Epithelial cell of proximal tubule (primary cell): ENCODE results near the gene NDST3. TPM values are rescaled to one million over a fixed set of nuclear protein-coding genes. Genes with fewer than 3 reads are reported as not detected.
A peak's percentile ranks its signal among the peaks of the same experiment; 100 is the strongest.

Source experiments
- DNase-seq: peaks from one replicate; pipeline ENCODE4 v3.0.0-alpha.2; 2011; ENCODE audit warnings: low read depth
- H3K4me3 ChIP-seq: 2 replicates; pipeline ENCODE4 v1.5.1; 2011; ENCODE audit warnings: low read depth, mild to moderate bottlenecking, low read length
- total RNA-seq: library from RNA; depleted of rRNA; stranded (reverse); fragments of >200 nt; gene quantifications from 2 replicates; pipeline ENCODE4 v1.2.3, GENCODE V29; 2015
- TF ChIP-seq, protein P1 (sequence below): conservative IDR thresholded peaks from 2 replicates; pipeline ENCODE4 v1.5.1; 2012; ENCODE audit warnings: low read depth, mild to moderate bottlenecking, low read length

NDST3 gene
- total RNA-seq, 1 donor from 2014 or later, result not detected

DNA sequence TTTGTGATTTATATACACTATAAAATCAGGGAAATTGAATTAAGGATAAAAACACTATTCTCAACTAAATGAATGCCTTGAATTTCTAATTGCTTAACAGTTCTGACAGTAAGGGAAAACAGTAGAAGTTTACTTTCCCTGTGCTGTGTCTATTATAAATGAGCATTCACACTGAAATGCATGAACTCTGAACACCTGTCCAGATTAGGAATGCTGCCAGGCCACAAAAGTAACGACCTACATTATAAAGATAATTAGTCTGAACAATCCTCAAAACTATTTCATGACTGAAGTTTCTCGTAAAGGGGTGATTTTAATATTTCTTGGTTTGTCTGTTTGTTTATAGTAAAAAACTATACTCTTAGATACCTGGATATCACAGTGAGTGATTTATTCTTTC lies 2.0 kb downstream of the NDST3 start:
- no peak overlapping the region for H3K4me3 ChIP-seq
- TF ChIP-seq, protein P1, sequence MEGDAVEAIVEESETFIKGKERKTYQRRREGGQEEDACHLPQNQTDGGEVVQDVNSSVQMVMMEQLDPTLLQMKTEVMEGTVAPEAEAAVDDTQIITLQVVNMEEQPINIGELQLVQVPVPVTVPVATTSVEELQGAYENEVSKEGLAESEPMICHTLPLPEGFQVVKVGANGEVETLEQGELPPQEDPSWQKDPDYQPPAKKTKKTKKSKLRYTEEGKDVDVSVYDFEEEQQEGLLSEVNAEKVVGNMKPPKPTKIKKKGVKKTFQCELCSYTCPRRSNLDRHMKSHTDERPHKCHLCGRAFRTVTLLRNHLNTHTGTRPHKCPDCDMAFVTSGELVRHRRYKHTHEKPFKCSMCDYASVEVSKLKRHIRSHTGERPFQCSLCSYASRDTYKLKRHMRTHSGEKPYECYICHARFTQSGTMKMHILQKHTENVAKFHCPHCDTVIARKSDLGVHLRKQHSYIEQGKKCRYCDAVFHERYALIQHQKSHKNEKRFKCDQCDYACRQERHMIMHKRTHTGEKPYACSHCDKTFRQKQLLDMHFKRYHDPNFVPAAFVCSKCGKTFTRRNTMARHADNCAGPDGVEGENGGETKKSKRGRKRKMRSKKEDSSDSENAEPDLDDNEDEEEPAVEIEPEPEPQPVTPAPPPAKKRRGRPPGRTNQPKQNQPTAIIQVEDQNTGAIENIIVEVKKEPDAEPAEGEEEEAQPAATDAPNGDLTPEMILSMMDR, result no peak
- DNase-seq, result no peak

DNA sequence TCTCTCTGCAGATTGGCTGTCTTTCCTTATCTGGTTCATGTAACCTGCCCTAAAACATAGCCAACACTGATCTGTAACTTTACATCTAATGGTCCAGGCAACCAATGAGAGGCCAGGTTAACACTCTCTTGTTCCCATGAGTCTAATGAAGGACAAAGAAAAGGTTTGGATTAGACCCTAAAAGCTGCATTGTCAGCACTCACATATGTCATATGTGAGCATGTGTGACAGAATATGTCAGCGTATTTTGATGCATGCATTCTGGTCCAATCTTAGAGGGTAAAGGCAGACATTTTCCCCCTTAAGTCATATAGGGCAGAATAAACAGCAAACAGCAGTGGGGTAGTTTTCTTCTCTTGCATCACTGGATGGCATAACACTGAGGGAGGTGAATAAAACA lies 3.7 kb downstream of the NDST3 start:
- no peak for DNase-seq
- TF ChIP-seq, protein P1, result no peak
- no peak overlapping the region for H3K4me3 ChIP-seq

DNA sequence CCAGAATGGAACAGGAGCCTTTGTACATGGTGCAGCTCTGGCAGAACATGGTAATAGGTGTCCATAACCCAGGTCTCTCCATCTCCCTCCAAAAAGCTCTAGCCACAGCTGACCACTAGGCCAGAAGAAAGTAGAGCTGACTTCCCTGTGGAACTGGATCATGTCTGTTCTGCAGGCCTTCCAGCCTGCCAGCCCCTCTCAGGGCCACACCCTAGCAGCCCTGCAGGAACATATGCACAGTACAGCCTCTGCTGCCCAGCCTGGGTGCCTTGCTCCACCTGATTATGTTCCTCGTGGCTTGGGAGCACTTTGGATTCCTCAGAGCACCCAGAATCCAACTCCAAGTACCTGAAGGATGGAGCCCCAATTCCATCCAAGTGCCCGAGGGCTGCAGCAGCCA lies 12.0 kb downstream of the NDST3 start:
- H3K4me3 ChIP-seq, result no peak overlapping the region
- DNase-seq, result no peak
- TF ChIP-seq, protein P1, result no peak

DNA sequence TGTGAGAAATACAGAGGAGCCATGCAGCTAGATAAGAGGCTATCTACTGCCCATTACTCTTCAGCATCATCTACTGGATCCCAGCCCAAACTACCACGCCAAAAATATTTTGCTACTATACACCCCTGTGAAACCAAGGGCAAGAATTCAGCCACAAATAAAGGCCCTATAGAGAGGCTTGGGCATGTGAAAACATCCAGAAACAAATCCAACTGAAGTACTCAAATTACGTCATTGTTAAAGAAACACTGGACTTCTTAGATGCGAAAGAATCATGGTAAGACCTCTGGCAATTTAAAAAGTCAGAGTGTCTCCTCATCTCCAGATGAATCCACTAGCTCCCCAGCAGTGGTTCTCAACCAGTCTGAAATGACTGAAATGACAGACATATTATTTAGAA lies 12.8 kb downstream of the NDST3 start:
- no peak for DNase-seq
- TF ChIP-seq, protein P1, result no peak
- H3K4me3 ChIP-seq, result no peak overlapping the region

DNA sequence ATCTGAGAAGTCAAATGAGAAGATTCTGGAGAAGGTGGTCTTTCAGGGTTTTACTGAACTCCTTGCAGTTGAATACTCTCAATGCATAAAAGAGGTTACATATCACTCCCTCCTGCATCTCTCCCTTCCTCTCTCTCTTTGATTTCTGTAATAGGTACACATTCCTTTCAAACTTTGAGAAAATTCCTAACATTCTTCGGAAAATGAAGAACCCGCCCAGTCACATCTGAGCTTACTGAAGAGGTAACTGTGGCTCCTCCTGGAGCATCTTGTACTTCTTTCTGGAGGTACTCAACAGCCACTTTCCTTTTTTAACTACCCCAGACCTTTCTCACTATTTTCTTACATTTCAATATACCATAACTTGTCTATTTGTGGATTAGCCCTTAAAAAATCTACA lies 24.7 kb downstream of the NDST3 start:
- DNase-seq, result no peak
- TF ChIP-seq, protein P1, result no peak
- H3K4me3 ChIP-seq, result no peak overlapping the region

DNA sequence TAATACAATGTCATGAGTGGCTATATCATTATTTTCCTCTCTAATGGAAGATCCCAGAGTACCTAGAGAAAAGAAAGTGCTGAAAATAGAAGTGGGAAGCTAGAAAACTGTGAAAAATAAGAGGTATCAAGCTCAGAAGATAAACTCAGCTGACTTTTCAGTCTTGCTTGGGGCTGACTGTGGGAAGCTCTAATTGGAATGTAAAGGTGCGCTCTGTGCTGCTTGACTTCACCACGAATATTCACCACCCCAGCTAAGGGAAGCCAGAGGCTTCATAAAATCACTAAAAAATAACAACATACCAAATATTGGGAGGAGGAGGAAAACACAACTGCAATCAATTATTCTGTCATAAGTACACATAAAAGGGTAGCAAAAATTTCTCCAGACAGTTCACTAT lies 25.1 kb downstream of the NDST3 start:
- H3K4me3 ChIP-seq, result no peak overlapping the region
- TF ChIP-seq, protein P1, result no peak
- DNase-seq, result no peak

DNA sequence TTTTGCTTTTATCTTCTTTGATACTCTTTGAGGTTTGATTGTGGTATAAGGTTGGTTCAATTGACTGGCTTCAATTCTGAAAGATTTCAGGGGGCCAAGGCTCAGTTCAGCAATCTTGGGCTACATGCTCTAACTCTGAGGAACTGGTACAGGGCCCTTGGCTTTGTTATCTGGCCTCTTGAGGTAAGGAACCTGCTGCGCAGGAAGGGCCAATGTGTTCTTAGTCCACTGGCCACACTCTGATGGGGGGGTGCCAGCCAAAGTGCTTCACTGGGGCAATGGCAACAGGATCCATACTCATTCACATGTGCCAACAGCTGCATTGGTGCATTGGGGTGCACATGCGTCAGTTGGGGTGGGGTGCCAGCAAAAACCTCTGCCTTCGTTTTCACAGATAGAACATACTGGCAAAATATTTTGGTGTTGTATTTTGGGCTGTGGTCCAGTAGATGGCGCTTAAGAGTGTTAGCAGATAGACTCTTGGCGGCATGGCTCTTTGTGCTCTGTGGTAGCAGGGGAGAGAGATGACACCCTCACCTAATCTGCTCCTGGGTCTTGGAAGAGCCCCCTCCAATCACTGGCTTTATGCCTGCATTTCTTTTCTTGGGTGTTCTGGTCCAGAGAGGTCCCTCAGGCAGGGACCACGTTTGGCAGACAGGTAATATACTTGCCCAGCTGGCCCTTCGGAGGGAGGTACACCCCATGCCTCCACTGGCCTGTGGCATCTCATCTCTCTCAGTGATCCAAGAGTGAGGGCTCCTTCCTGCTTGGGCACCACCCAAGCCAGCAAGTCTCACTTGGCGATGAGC lies 42.9 kb downstream of the NDST3 start:
- DNase-seq, result no peak
- TF ChIP-seq, protein P1, result peak; percentile 67
- H3K4me3 ChIP-seq, result no peak overlapping the region
